Nephron (organoid): ENCODE measurements around the gene NBL1.

ENCODE experiments used
- H3K27ac Mint-ChIP-seq, 3 experiments: 2 replicates each; pipeline ENCODE4 v1.8.0; 2020; ENCODE audit warnings: mixed read lengths in 3 of 3, mild to moderate bottlenecking in 2 of 3, moderate library complexity in 1 of 3
- H3K27me3 Mint-ChIP-seq: 2 replicates; pipeline ENCODE4 v1.8.0; 2021; ENCODE audit warnings: low read depth, mild to moderate bottlenecking, moderate library complexity, mixed read lengths
- H3K36me3 Mint-ChIP-seq: 2 replicates; pipeline ENCODE4 v1.8.0; 2020; ENCODE audit warnings: low read depth, mixed read lengths
- H3K4me1 Mint-ChIP-seq: 2 replicates; pipeline ENCODE4 v1.8.0; 2020; ENCODE audit warnings: mixed read lengths
- H3K4me3 Mint-ChIP-seq, 3 experiments: 2 replicates each; pipeline ENCODE4 v1.8.0; 2020; ENCODE audit warnings: mild to moderate bottlenecking in 3 of 3, mixed read lengths in 3 of 3, moderate library complexity in 2 of 3
- H3K9me3 Mint-ChIP-seq: 2 replicates; pipeline ENCODE4 v1.8.0; 2020; ENCODE audit warnings: mixed read lengths
- CTCF ChIP-seq, 3 experiments: fragments of 200-600 bp; sonication (generic); IDR thresholded peaks; one replicate each; pipeline ENCODE4 v1.5.0; 2021; ENCODE audit warnings: antibody characterized with exemption in 3 of 3; ENCODE audit not compliant: unreplicated experiment in 3 of 3

Gene NBL1

GRCh38 chr1:19656780-19657466 lies 12.8 kb downstream of the NBL1 start:
- H3K36me3 Mint-ChIP-seq = peaks cover 4% of the 10 kb centered on the region
- no peak for TF ChIP-seq CTCF (IDR thresholded peaks at IDR 0.05; ENCODE audit: unreplicated experiment in 3 of 3)
- no peak overlapping the region for H3K27ac Mint-ChIP-seq
- peaks cover 11% of the 10 kb centered on the region for H3K4me1 Mint-ChIP-seq
- H3K27me3 Mint-ChIP-seq = peaks cover 25% of the 10 kb centered on the region
- H3K4me3 Mint-ChIP-seq = no peak overlapping the region
- H3K9me3 Mint-ChIP-seq = no peaks in the 10 kb centered on the region

- H3K4me3 Mint-ChIP-seq = no peak overlapping the region
- H3K9me3 Mint-ChIP-seq = no peaks in the 10 kb centered on the region
- no peak overlapping the region for H3K27ac Mint-ChIP-seq
- no peak for TF ChIP-seq CTCF (IDR thresholded peaks at IDR 0.05; ENCODE audit: unreplicated experiment in 3 of 3)
- H3K4me1 Mint-ChIP-seq = peaks cover 11% of the 10 kb centered on the region
- peaks cover 4% of the 10 kb centered on the region for H3K36me3 Mint-ChIP-seq
- peaks cover 31% of the 10 kb centered on the region for H3K27me3 Mint-ChIP-seq
Measured at GRCh38 chr1:19657511-19657910, 13.4 kb downstream of the NBL1 start.

- TF ChIP-seq CTCF (IDR thresholded peaks at IDR 0.05; ENCODE audit: unreplicated experiment in 3 of 3) = no peak
- Mint-ChIP-seq H3K36me3 (peaks cover 4% of the 10 kb centered on the region), H3K27ac (no peak overlapping the region), H3K27me3 (peaks cover 38% of the 10 kb centered on the region), H3K9me3 (no peaks in the 10 kb centered on the region), H3K4me3 (no peak overlapping the region), H3K4me1 (peaks cover 11% of the 10 kb centered on the region)
Measured at GRCh38 chr1:19658186-19658585, 14.1 kb downstream of the NBL1 start.

GRCh38 chr1:19661721-19662228 lies 17.7 kb downstream of the NBL1 start:
- no peak overlapping the region for H3K27ac Mint-ChIP-seq

GRCh38 chr1:19662313-19662712 lies 18.2 kb downstream of the NBL1 start:
- Mint-ChIP-seq H3K36me3 (no peaks in the 10 kb centered on the region), H3K4me1 (peaks cover 5% of the 10 kb centered on the region), H3K27me3 (peaks cover 72% of the 10 kb centered on the region), H3K27ac (no peak overlapping the region), H3K4me3 (no peak overlapping the region), H3K9me3 (no peaks in the 10 kb centered on the region)
- no peak for TF ChIP-seq CTCF (IDR thresholded peaks at IDR 0.05; ENCODE audit: unreplicated experiment in 3 of 3)

More at GRCh38 chr1:19661721-19662228, 17.7 kb downstream of the NBL1 start:
- peaks cover 5% of the 10 kb centered on the region for H3K4me1 Mint-ChIP-seq
- H3K4me3 Mint-ChIP-seq = no peak overlapping the region
- H3K36me3 Mint-ChIP-seq = no peaks in the 10 kb centered on the region
- peaks cover 67% of the 10 kb centered on the region for H3K27me3 Mint-ChIP-seq
- TF ChIP-seq CTCF (IDR thresholded peaks at IDR 0.05; ENCODE audit: unreplicated experiment in 3 of 3) = peak; percentile 75 to 84 (median 80)
- no peaks in the 10 kb centered on the region for H3K9me3 Mint-ChIP-seq
